ENCODE data around the gene SARS1. TPM values are rescaled to one million over a fixed set of nuclear protein-coding genes. Genes with fewer than 3 reads are reported as not detected.

Gene SARS1
- total and polyA plus RNA-seq, 2 of the 8 experiments (the other 6 are each of a cell fraction or from before 2014, with no cell fraction given) = 83.1 to 146 TPM

DNA sequence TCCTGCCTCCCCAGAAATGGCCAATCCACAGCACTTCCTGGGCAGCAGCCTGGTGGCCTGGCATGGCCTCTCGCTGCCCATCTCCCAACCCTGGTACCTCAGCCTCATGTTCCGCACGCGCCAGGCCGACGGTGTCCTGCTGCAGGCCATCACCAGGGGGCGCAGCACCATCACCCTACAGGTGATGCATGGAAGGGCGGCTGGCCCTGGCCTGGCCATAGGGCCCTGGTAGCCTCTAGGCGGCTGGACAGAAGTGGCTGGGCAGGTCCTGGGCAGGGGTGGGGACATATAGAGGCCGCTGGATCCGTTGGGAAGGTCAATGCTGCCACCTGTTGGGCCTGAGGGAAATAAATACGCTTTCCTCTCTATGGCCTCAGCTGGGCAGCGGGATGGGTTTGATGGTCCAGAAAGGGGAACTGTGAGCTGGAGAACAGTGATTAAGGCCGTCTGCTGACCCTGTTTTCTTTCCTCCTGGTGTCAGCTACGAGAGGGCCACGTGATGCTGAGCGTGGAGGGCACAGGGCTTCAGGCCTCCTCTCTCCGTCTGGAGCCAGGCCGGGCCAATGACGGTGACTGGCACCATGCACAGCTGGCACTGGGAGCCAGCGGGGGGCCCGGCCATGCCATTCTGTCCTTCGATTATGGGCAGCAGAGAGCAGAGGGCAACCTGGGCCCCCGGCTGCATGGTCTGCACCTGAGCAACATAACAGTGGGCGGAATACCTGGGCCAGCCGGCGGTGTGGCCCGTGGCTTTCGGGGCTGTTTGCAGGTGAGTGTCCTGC, 50.1 kb downstream of the SARS1 start (continued):
- no peak for TF ChIP-seq SUZ12 (IDR thresholded peaks at IDR 0.05; ENCODE audit: low read length)
- peak; percentile 90 to 93 for TF ChIP-seq RAD21 (IDR thresholded peaks at IDR 0.05 in 1 of 2, conservative IDR thresholded peaks at IDR 0.05 in 1 of 2; ENCODE audit: low read depth in 2 of 2, low read length in 2 of 2)
- no peak for TF ChIP-seq BCL11A (IDR thresholded peaks at IDR 0.05; ENCODE audit: low read depth in 2 of 2, low read length in 2 of 2)
- no peak for TF ChIP-seq RXRA (IDR thresholded peaks at IDR 0.05; ENCODE audit: insufficient read depth, low read depth, low read length)
- 0 out of 2 replicates have a peak, but pooled peaks have one; percentile 26 for TF ChIP-seq TBP (IDR thresholded peaks at IDR 0.05; ENCODE audit: low read depth, low read length)
- TF ChIP-seq CEBPB (IDR thresholded peaks at IDR 0.05; ENCODE audit: low read depth, low read length) = no peak
